BE2C (cell line): ENCODE measurements around the gene PHF11. TPM values are rescaled to one million over a fixed set of nuclear protein-coding genes. Genes with fewer than 3 reads are reported as not detected.

ENCODE experiments used
- DNase-seq: peaks from one replicate; pipeline ENCODE4 v3.0.0-alpha.2; 2020
- H3K27me3 ChIP-seq: fragments of 250-450 bp; sonication (Bioruptor Pico); 2 replicates; pipeline ENCODE4 v1.5.1; 2020; ENCODE audit warnings: mild to moderate bottlenecking
- H3K36me3 ChIP-seq: fragments of 250-450 bp; sonication (Bioruptor Pico); 2 replicates; pipeline ENCODE4 v1.5.1; 2020; ENCODE audit warnings: mild to moderate bottlenecking
- H3K4me1 ChIP-seq: fragments of 250-450 bp; sonication (Bioruptor Pico); 2 replicates; pipeline ENCODE4 v1.5.1; 2020
- H3K4me3 ChIP-seq: 2 replicates; pipeline ENCODE4 v1.5.1; 2011; ENCODE audit warnings: low read depth, low read length
- H3K9me3 ChIP-seq: fragments of 250-450 bp; sonication (Bioruptor Pico); 2 replicates; pipeline ENCODE4 v1.5.1; 2020
- CTCF ChIP-seq: IDR thresholded peaks from 2 replicates; pipeline ENCODE4 v1.5.1; 2012; ENCODE audit warnings: mild to moderate bottlenecking, low read depth, low read length
- polyA plus RNA-seq: library from polyadenylated mRNA; unstranded; fragments of >200 nt; gene quantifications from one replicate; pipeline ENCODE4 v1.2.1, GENCODE V29; 2012; ENCODE audit warnings: low read depth, missing spikeins; ENCODE audit not compliant: insufficient read length, insufficient read depth

The PHF11 gene
- 0.90 TPM for polyA plus RNA-seq

- Histone ChIP-seq H3K4me1 (no peaks in the 10 kb centered on the region), H3K9me3 (no peaks in the 10 kb centered on the region), H3K36me3 (no peaks in the 10 kb centered on the region), H3K27me3 (no peaks in the 10 kb centered on the region), H3K4me3 (peak within 1 kb of the TSS; percentile 62)
- TF ChIP-seq CTCF: no peak
- peak; percentile 30 for DNase-seq
These were observed at the start of gene PHF11 for GRCh38 chr13:49495783-49496762. PHF11 (plus strand) TSS chr13:49495953; CDS start chr13:49496002, 49 bp downstream.

- Histone ChIP-seq H3K9me3 (no peaks in the 10 kb centered on the region), H3K27me3 (no peaks in the 10 kb centered on the region), H3K4me1 (no peaks in the 10 kb centered on the region), H3K36me3 (no peaks in the 10 kb centered on the region), H3K4me3 (no peak overlapping the region)
- TF ChIP-seq CTCF: no peak
- no peak for DNase-seq
These were observed 49.3 kb upstream of the PHF11 start for GRCh38 chr13:49446473-49446872.

GRCh38 chr13:49448753-49449152 is 47.0 kb upstream of the PHF11 start:
- no peak for DNase-seq
- Histone ChIP-seq H3K27me3 (no peaks in the 10 kb centered on the region), H3K4me1 (no peaks in the 10 kb centered on the region), H3K4me3 (no peak overlapping the region), H3K9me3 (no peaks in the 10 kb centered on the region), H3K36me3 (no peaks in the 10 kb centered on the region)
- TF ChIP-seq CTCF: no peak

GRCh38 chr13:49450105-49450819 is 45.5 kb upstream of the PHF11 start:
- TF ChIP-seq CTCF: no peak
- no peaks in the 10 kb centered on the region for H3K9me3 ChIP-seq
- H3K27me3 ChIP-seq: no peaks in the 10 kb centered on the region
- no peak for DNase-seq
- no peak overlapping the region for H3K4me3 ChIP-seq
- no peaks in the 10 kb centered on the region for H3K36me3 ChIP-seq
- no peaks in the 10 kb centered on the region for H3K4me1 ChIP-seq

GRCh38 chr13:49452725-49453457 is 42.9 kb upstream of the PHF11 start:
- no peak for DNase-seq
- Histone ChIP-seq H3K9me3 (no peaks in the 10 kb centered on the region), H3K27me3 (no peaks in the 10 kb centered on the region), H3K36me3 (no peaks in the 10 kb centered on the region), H3K4me1 (no peaks in the 10 kb centered on the region), H3K4me3 (no peak overlapping the region)
- no peak for TF ChIP-seq CTCF
